Astrocyte of the cerebellum (primary cell): ENCODE measurements around the gene POPDC2.

Experiments used
- DNase-seq: peaks from one replicate; pipeline ENCODE4 v3.0.0-alpha.2; 2011; ENCODE audit warnings: low read depth
- H3K4me3 ChIP-seq: 2 replicates; pipeline ENCODE4 v1.5.1; 2011; ENCODE audit warnings: mild to moderate bottlenecking, low read depth, low read length, moderate library complexity
- in situ Hi-C: cut with HindIII; loops from 2 replicates; pipeline ENCODE4 v1.10.0; 2017; ENCODE audit warnings: low sequenced_read_pairs
- TF ChIP-seq, protein P1 (sequence below): IDR thresholded peaks from 2 replicates; pipeline ENCODE4 v1.5.1; 2012; ENCODE audit warnings: low read length, low read depth, moderate library complexity, mild to moderate bottlenecking; ENCODE audit errors: missing control alignments

POPDC2 gene

DNA sequence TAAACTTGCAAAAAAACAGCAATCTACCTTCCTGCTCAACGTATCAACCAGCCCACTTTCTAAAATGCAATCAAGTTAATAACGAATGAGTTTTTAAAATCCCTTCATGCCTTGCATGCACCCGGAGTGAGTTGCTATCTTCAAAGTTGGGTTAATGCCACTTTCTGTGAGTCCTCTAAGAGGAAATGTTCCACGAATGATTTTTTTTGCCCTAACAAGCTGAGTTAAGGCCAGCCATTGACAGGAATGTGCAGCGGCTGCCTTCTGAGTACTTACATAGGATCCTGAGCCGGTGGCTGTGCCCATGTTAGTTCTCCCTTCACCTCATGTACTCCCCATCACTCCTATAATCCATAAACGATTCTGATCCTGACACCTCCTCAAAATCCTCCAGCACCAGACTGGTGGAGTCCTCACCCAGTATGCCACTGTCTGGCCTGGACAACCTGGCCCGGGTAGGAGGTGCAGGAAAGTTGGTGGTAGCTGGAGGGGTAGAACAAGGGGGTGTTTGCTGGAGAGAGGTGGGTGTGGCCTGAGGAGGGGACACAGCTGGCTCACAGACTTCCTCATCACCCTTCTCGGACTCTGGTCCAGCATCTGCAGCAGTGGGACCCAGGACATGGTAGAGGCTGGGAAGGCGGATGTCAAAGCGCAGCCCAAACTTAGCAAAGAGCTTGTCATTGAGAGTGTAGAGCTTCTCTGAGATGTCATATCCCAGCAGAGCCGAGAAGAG lies 12.4 kb downstream of the POPDC2 start:
- TF ChIP-seq, protein P1, sequence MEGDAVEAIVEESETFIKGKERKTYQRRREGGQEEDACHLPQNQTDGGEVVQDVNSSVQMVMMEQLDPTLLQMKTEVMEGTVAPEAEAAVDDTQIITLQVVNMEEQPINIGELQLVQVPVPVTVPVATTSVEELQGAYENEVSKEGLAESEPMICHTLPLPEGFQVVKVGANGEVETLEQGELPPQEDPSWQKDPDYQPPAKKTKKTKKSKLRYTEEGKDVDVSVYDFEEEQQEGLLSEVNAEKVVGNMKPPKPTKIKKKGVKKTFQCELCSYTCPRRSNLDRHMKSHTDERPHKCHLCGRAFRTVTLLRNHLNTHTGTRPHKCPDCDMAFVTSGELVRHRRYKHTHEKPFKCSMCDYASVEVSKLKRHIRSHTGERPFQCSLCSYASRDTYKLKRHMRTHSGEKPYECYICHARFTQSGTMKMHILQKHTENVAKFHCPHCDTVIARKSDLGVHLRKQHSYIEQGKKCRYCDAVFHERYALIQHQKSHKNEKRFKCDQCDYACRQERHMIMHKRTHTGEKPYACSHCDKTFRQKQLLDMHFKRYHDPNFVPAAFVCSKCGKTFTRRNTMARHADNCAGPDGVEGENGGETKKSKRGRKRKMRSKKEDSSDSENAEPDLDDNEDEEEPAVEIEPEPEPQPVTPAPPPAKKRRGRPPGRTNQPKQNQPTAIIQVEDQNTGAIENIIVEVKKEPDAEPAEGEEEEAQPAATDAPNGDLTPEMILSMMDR, result no peak
- no peak overlapping the region for H3K4me3 ChIP-seq
- in situ Hi-C loops, result no loop called here
- DNase-seq, result no peak

- in situ Hi-C loops, result no loop called here
- H3K4me3 ChIP-seq, result no peak overlapping the region
- TF ChIP-seq, protein P1, result no peak
- DNase-seq, result no peak
Measured at GRCh38 chr3:119647171-119647570, 13.2 kb downstream of the POPDC2 start.

- in situ Hi-C loops, result no loop called here
- TF ChIP-seq, protein P1, result no peak
- H3K4me3 ChIP-seq, result no peak overlapping the region
- DNase-seq, result no peak
Measured at GRCh38 chr3:119645813-119646212, 14.6 kb downstream of the POPDC2 start.

DNA sequence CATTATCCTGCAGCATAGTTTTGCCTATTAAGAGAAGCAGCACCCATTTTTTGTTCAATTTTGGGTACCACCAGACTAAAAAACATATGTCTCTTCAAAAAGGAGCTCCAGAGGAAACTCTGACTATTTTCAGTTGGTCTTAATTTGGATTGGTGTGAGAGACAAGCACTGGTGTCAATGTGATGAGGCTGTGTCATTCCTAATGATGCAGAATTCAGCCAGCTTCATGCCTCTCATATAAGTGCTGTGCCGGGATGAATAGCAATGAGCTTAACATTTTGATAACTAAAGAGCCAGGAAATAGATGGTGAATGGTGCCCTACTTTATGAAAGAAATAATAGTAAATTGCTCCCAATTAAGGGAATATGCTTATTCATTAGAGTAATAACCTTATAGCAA lies 15.9 kb downstream of the POPDC2 start:
- in situ Hi-C loops, result no loop called here
- TF ChIP-seq, protein P1, result no peak

DNA sequence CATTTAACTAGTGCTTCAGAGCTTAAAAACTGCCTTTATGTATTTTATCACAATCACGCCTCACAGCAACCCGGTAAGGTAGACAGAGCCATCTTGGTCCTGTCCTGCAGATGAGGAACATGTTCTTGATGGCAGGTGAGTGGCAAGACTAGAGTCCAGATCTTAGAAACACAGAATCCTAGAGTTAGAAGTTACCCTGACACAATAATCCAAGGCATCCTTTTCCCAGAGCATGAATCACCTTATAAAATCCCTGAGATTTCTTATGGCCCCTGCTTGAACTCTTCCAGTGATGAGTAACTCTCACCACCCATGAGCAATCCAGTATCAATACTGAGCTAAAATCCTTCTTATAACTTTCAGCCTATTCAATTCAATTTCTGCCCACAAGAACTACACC lies 16.9 kb downstream of the POPDC2 start:
- no peak overlapping the region for H3K4me3 ChIP-seq
- peak; percentile 36 for DNase-seq
- in situ Hi-C loops, result no loop called here
- TF ChIP-seq, protein P1, result no peak

More for the DNA sequence above, 15.9 kb downstream of the POPDC2 start:
- no peak for DNase-seq
- H3K4me3 ChIP-seq, result no peak overlapping the region

DNA sequence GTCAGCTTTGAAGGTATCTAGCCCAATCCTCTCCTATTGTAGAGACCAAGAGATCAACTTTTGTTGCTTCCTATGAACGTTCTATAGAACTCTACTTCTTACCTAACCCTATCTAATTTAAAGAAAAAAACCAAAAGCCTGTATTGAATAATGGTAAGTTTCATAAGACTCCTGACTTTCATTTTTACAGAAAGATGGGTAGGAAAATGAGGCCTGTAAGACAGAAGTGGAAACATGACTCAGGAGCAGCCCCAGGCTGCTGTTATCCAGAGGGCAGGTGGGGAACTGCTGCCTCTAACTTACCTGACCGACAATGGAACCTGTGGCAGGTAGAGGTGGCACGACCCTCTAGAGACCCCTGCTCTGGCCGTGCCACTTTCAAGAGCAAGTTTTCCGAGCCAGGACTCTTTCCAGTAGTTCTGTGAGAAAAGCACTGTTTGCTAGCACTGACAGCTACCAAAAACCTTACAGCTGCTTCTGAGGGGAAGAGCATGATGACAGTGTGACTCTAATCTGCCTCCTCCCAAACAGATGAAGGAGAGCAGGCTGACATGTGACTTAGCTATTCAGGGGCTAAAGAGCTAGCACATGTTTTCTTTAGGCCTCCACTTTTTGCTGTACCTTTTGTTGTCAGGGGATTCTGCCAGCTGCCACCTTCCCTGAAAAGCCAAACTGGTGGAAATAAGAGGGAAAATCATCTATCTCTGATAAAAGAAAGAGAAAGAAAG lies 17.5 kb downstream of the POPDC2 start:
- H3K4me3 ChIP-seq, result no peak overlapping the region
- DNase-seq, result no peak
- in situ Hi-C loops, result no loop called here
- TF ChIP-seq, protein P1, result no peak
